IPS DF 4.7 (cell line): ENCODE data around the gene COX18.
A peak's percentile ranks its signal among the peaks of the same experiment; 100 is the strongest.

ENCODE experiments used
- DNase-seq: peaks from one replicate; pipeline ENCODE4 v3.0.0-alpha.2; 2013; ENCODE audit warnings: low spot score; ENCODE audit errors: extremely low read depth

The COX18 gene

GRCh38 chr4:73069338-73070073, at the start of gene COX18:
Gene COX18 (minus strand): TSS chr4:73069716. CDS start chr4:73069649, 67 bp downstream.
- DNase-seq = peak; percentile 84

- no peak for DNase-seq
These were observed 40.0 kb upstream of the COX18 start for GRCh38 chr4:73109493-73109892.

GRCh38 chr4:73104695-73105094, 35.2 kb upstream of the COX18 start:
- no peak for DNase-seq

- no peak for DNase-seq
These were observed 34.4 kb upstream of the COX18 start for GRCh38 chr4:73103799-73104503.

GRCh38 chr4:73099143-73099542, 29.6 kb upstream of the COX18 start:
- DNase-seq = no peak

- DNase-seq = no peak
These were observed 29.2 kb upstream of the COX18 start for GRCh38 chr4:73098713-73099112.

GRCh38 chr4:73098016-73098415, 28.5 kb upstream of the COX18 start:
- DNase-seq = no peak

GRCh38 chr4:73092868-73093267, 23.4 kb upstream of the COX18 start:
- no peak for DNase-seq

GRCh38 chr4:73090738-73091137, 21.2 kb upstream of the COX18 start:
- no peak for DNase-seq

GRCh38 chr4:73087871-73088270, 18.4 kb upstream of the COX18 start:
- DNase-seq = no peak

GRCh38 chr4:73086095-73086868, 16.8 kb upstream of the COX18 start:
- no peak for DNase-seq

- no peak for DNase-seq
These were observed 11.3 kb upstream of the COX18 start for GRCh38 chr4:73080789-73081188.

GRCh38 chr4:73075832-73076231, 6.3 kb upstream of the COX18 start:
- no peak for DNase-seq

GRCh38 chr4:73070074-73070390, 516 bp upstream of the COX18 start:
- no peak for DNase-seq

- no peak for DNase-seq
These were observed 802 bp downstream of the COX18 start for GRCh38 chr4:73068491-73069337.

- DNase-seq = no peak
These were observed 1.5 kb downstream of the COX18 start for GRCh38 chr4:73067971-73068394.

- no peak for DNase-seq
These were observed 2.6 kb downstream of the COX18 start for GRCh38 chr4:73066928-73067327.

GRCh38 chr4:73066445-73066844, 3.1 kb downstream of the COX18 start:
- DNase-seq = no peak

GRCh38 chr4:73064536-73064935, 5.0 kb downstream of the COX18 start:
- DNase-seq = no peak

GRCh38 chr4:73055241-73055897, 14.1 kb downstream of the COX18 start:
- DNase-seq = no peak

- DNase-seq = no peak
These were observed 15.5 kb downstream of the COX18 start for GRCh38 chr4:73053974-73054480.
